ENCODE results near the gene SEC24C. TPM values are rescaled to one million over a fixed set of nuclear protein-coding genes. Genes with fewer than 3 reads are reported as not detected.

The SEC24C gene
- total RNA-seq, 1 experiment from 2014 or later, result 325 TPM

DNA sequence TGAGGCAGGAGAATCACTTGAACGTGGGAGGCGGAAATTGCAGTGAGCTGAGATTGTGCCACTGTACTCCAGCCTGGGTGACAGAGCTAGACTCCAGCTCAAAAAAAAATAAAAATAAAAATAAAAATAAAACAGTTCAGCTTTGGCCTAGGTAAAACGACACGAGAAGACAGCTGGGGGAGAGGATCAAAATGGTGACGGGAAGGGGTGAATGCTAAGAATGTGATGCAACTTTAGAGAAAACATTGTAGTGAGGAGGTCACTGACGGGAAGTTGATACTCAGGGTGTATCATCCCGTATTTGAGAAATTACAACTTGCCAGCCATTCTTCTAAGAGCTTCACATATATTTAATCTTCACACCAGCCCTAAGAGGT lies 66.2 kb downstream of the SEC24C start:
- ATAC-seq, result no peak
- TF ChIP-seq EZH2phosphoT487 (IDR thresholded peaks at IDR 0.05; ENCODE audit: borderline replicate concordance, low read length) (no peak), EZH2 (IDR thresholded peaks at IDR 0.05; ENCODE audit: low read length, unreplicated experiment) (no peak), CTCF (conservative IDR thresholded peaks at IDR 0.05; ENCODE audit: low read depth, low read length) (no peak)
- TSS peak; percentile 23 for BruUV-seq (replicated peaks)
- no peaks in the 10 kb centered on the region for H3K27me3 ChIP-seq (ENCODE audit: low read length)
- peaks cover 38% of the 10 kb centered on the region for H3K36me3 ChIP-seq (ENCODE audit: low read depth, low read length)
- H3K9ac ChIP-seq (ENCODE audit: low read length), result peak overlapping the region; percentile 82
- ChIA-PET CTCF (interaction anchor here (0.8 to 1.2 kb wide), 3 partner anchors 9 to 69 kb away, joined by 4 to 6 read pairs (median 4); no protein-coding TSS in a partner anchor), POLR2A (ENCODE audit: unreplicated experiment) (interaction anchor here (0.6 to 1.0 kb wide), 3 partner anchors 17 to 67 kb away, joined by 3 to 12 read pairs (median 3); partner anchors contain the start of gene CHCHD1)
- H3F3A ChIP-seq (ENCODE audit: low read length, unreplicated experiment), result peaks cover 14% of the 10 kb centered on the region
- H3K27ac ChIP-seq (ENCODE audit: low read length), result no peak overlapping the region
- peaks cover 4% of the 10 kb centered on the region for H3K4me1 ChIP-seq (ENCODE audit: insufficient read depth, low read length)
- H3K9me2 ChIP-seq (replicated peaks; ENCODE audit: low read length), result no peaks in the 10 kb centered on the region
- intact Hi-C loops (cut with micrococcal nuclease), result loop anchor here (2.0 kb wide), 1 partner anchor 38 kb away; a partner anchor contains a TSS
- no peak for DNase-seq
- peak overlapping the region; percentile 75 for H2AFZ ChIP-seq (ENCODE audit: low read length)
- no peaks in the 10 kb centered on the region for H4K20me1 ChIP-seq (ENCODE audit: low read length)
- no peaks in the 10 kb centered on the region for H3K9me3 ChIP-seq (ENCODE audit: low read length)
- H3K4me3 ChIP-seq (ENCODE audit: low read length), result peak overlapping the region; percentile 79
- peak overlapping the region; percentile 91 for H3K4me2 ChIP-seq (ENCODE audit: low read length)
- peaks cover 13% of the 10 kb centered on the region for H3K79me2 ChIP-seq (ENCODE audit: low read length)

DNA sequence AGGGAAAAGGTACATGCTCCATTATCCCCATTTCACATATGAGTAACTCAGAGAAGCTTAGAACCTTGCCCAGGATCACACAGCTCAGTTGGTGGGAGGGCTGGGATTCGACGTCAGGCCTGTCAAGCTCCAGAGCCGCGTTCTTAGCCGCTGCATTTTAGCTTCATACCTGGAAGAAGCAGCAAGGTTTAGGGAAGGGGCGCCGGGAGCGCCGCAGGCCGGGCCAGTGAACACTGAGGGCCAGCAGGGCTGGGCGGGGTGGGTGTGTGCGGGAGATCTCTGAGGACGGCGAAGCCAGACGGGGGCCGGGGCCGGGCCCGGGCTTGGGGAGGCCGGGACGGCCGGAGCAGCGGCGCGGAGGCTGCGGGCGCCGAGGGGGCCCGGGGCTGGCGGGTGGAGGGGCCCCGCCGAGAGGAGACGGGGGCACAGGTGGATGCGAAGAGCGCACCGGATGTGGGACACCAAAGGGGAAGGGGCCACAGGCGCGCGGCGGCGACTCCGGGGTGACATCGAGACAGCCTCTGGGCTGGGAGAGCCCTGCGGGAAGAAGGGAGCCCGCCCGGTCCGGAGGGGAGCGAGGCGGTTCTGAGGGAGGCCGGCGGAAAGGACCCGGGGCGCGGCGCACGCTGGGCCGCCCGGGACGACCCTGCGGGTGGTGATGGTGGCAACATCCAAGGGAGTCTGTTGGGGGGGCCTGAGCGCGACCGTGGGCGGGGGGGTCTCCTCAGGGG lies 66.7 kb downstream of the SEC24C start:
- H3F3A ChIP-seq (ENCODE audit: low read length, unreplicated experiment), result peaks cover 14% of the 10 kb centered on the region
- no peaks in the 10 kb centered on the region for H3K9me2 ChIP-seq (replicated peaks; ENCODE audit: low read length)
- peak overlapping the region; percentile 22 for H3K27ac ChIP-seq (ENCODE audit: low read length)
- ChIA-PET POLR2A (ENCODE audit: unreplicated experiment) (interaction anchor here (0.6 to 1.0 kb wide), 3 partner anchors 17 to 66 kb away, joined by 3 to 12 read pairs (median 3); partner anchors contain the start of gene CHCHD1), CTCF (interaction anchor here (0.8 to 1.2 kb wide), 3 partner anchors 9 to 69 kb away, joined by 4 to 6 read pairs (median 4); no protein-coding TSS in a partner anchor)
- peak overlapping the region; percentile 75 for H2AFZ ChIP-seq (ENCODE audit: low read length)
- H3K4me3 ChIP-seq (ENCODE audit: low read length), result peak overlapping the region; percentile 79
- H3K9me3 ChIP-seq (ENCODE audit: low read length), result no peaks in the 10 kb centered on the region
- H3K4me2 ChIP-seq (ENCODE audit: low read length), result peak overlapping the region; percentile 91
- H3K9ac ChIP-seq (ENCODE audit: low read length), result peak overlapping the region; percentile 82
- BruUV-seq (replicated peaks), result no TSS peak
- H3K36me3 ChIP-seq (ENCODE audit: low read depth, low read length), result peaks cover 38% of the 10 kb centered on the region
- peak; percentile 42 for ATAC-seq
- intact Hi-C loops (cut with micrococcal nuclease), result loop anchor here (1.0 to 2.0 kb wide), 3 partner anchors 26 to 68 kb away; partner anchors contain the start of gene ZSWIM8
- TF ChIP-seq EZH2phosphoT487 (IDR thresholded peaks at IDR 0.05; ENCODE audit: borderline replicate concordance, low read length) (no peak), EZH2 (IDR thresholded peaks at IDR 0.05; ENCODE audit: low read length, unreplicated experiment) (no peak), CTCF (conservative IDR thresholded peaks at IDR 0.05; ENCODE audit: low read depth, low read length) (no peak)
- peaks cover 4% of the 10 kb centered on the region for H3K4me1 ChIP-seq (ENCODE audit: insufficient read depth, low read length)
- H3K27me3 ChIP-seq (ENCODE audit: low read length), result no peaks in the 10 kb centered on the region
- H3K79me2 ChIP-seq (ENCODE audit: low read length), result peaks cover 13% of the 10 kb centered on the region
- H4K20me1 ChIP-seq (ENCODE audit: low read length), result no peaks in the 10 kb centered on the region; the same call in 1 of the 2 replicates
- peak; percentile 68 for DNase-seq

Measured in PC-3 (cell line).